ENCODE results near the gene GRIK4. TPM values are rescaled to one million over a fixed set of nuclear protein-coding genes. Genes with fewer than 3 reads are reported as not detected.

Gene GRIK4
- total RNA-seq, 3 donors from 2014 or later (not counting 1 experiment from before 2014, with no cell fraction given): 2.2 to 32.3 (median 21.9) TPM

DNA sequence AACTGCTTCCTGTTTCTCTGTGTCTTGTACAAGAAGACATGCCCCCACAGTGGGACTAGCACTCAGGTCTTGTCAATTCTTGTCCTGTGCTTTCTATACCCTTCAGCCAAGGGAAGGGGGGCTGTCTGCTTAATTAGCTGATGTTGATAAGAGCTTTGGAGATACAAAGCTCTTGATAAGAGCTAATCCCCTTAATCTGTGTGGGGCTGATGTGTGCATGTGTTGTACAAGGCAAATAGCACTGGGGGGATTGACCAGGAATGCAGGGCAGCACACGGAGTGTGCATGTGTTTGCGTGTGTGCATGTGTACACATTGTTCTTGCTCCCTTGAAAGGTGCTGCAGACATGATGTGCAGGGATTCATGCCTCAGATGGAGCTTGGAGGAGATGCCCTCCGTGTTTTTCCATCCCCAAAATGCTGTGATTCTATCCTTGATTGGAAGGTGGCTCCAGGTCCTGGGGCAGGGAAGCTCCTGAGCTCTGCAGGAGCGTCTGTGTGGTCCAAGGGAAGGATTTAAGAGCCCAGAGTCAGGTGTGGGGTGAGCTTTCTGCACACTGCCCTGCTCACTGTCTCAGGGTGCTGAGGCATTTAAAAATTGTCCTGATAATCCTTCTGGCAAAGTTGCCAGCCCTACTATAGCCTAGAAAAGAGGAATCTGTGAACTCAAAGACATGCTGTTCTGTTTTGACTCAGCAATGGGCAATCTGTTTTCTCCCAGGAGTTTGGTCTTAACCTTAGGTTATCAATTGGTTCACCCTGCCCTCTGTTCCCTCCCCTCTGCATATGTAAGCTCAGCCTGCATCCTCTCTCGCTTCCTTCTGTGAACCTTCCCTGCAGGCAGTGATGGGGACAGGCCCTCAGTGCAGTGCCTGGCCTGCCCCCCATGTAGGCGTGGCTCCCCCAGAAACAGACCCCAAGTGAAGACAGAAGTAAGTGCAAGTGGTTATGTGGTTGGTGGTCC is 102.0 kb downstream of the GRIK4 start:
- Mint-ChIP-seq H3K27ac (peak overlapping the region; percentile 73 to 96), H3K9me3 (peaks cover 2 to 8% of the 10 kb centered on the region in 2 donors), H3K27me3 (ENCODE audit: low read depth in 2 of 2) (no peaks in the 10 kb centered on the region), H3K4me3 (no peak overlapping the region), H3K36me3 (peaks cover 7% of the 10 kb centered on the region), H3K4me1 (peaks cover 17 to 32% of the 10 kb centered on the region in 2 donors)
- TF ChIP-seq, protein P1, sequence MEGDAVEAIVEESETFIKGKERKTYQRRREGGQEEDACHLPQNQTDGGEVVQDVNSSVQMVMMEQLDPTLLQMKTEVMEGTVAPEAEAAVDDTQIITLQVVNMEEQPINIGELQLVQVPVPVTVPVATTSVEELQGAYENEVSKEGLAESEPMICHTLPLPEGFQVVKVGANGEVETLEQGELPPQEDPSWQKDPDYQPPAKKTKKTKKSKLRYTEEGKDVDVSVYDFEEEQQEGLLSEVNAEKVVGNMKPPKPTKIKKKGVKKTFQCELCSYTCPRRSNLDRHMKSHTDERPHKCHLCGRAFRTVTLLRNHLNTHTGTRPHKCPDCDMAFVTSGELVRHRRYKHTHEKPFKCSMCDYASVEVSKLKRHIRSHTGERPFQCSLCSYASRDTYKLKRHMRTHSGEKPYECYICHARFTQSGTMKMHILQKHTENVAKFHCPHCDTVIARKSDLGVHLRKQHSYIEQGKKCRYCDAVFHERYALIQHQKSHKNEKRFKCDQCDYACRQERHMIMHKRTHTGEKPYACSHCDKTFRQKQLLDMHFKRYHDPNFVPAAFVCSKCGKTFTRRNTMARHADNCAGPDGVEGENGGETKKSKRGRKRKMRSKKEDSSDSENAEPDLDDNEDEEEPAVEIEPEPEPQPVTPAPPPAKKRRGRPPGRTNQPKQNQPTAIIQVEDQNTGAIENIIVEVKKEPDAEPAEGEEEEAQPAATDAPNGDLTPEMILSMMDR (IDR thresholded peaks at IDR 0.05): no peak
- peak in 1 of 3 donors; percentile 14 for ATAC-seq
- Histone ChIP-seq H3K9me3 (ENCODE audit: control insufficient read depth, insufficient read depth, low read length) (peaks cover 7% of the 10 kb centered on the region), H3K27me3 (ENCODE audit: control insufficient read depth, insufficient read depth, low read length) (no peaks in the 10 kb centered on the region), H3K4me1 (ENCODE audit: control insufficient read depth, insufficient read depth, low read length) (no peaks in the 10 kb centered on the region), H3K27ac (ENCODE audit: low read length) (peak overlapping the region; percentile 69), H3K36me3 (ENCODE audit: control insufficient read depth, insufficient read depth, low read length) (no peaks in the 10 kb centered on the region), H3K4me3 (ENCODE audit: low read length) (no peak overlapping the region)
- DNase-seq: no peak
- 77% methylated on average over 6 of the region's 6 CpGs for WGBS (ENCODE audit: insufficient coverage)
- intact Hi-C loops (cut with micrococcal nuclease): no loop called here

DNA sequence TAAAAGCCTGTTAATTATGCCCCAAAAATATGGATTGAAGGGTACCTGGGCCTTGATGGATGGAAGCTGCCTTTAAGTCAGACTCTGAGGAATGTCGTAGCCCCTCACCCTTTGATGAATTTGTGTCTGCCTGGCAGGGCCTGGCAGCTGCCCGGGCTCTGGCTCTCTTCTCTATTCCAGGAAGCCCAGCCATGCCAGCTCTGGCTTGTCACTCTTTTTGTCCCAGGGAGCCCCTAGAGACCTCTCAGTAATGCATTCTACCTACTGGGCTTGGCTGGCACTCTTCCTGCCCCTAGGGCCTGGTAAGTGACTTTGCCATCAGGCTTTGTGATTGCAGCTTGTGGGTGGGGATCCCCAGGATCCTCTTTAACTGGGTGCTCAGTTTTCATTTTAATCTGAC is 103.8 kb downstream of the GRIK4 start:
- Mint-ChIP-seq H3K4me3 (no peak overlapping the region), H3K9me3 (peaks cover 2 to 8% of the 10 kb centered on the region in 2 donors), H3K27ac (peak overlapping the region in 1 of 2 donors; percentile 47), H3K27me3 (ENCODE audit: low read depth in 2 of 2) (no peaks in the 10 kb centered on the region), H3K36me3 (peaks cover 7% of the 10 kb centered on the region), H3K4me1 (peaks cover 17 to 27% of the 10 kb centered on the region in 2 donors)
- Histone ChIP-seq H3K9me3 (ENCODE audit: control insufficient read depth, insufficient read depth, low read length) (peaks cover 11% of the 10 kb centered on the region), H3K27ac (ENCODE audit: low read length) (no peak overlapping the region), H3K36me3 (ENCODE audit: control insufficient read depth, insufficient read depth, low read length) (no peaks in the 10 kb centered on the region), H3K4me1 (ENCODE audit: control insufficient read depth, insufficient read depth, low read length) (no peaks in the 10 kb centered on the region), H3K27me3 (ENCODE audit: control insufficient read depth, insufficient read depth, low read length) (no peaks in the 10 kb centered on the region), H3K4me3 (ENCODE audit: low read length) (no peak overlapping the region)
- TF ChIP-seq, protein P1 (IDR thresholded peaks at IDR 0.05): no peak
- intact Hi-C loops (cut with micrococcal nuclease): no loop called here
- ATAC-seq: no peak
- no peak for DNase-seq
- 95% methylated on average over 2 of the region's 2 CpGs for WGBS (ENCODE audit: insufficient coverage)

- H3K36me3 ChIP-seq (ENCODE audit: control insufficient read depth, insufficient read depth, low read length): no peaks in the 10 kb centered on the region
- ATAC-seq (no peak), DNase-seq (no peak)
- peak overlapping the region in 1 of 2 donors; percentile 14 for H3K27ac Mint-ChIP-seq
- no peak overlapping the region for H3K4me3 Mint-ChIP-seq
- peaks cover 11% of the 10 kb centered on the region for H3K9me3 ChIP-seq (ENCODE audit: control insufficient read depth, insufficient read depth, low read length)
- no peaks in the 10 kb centered on the region for H3K27me3 Mint-ChIP-seq (ENCODE audit: low read depth in 2 of 2)
- peaks cover 2 to 8% of the 10 kb centered on the region in 2 donors for H3K9me3 Mint-ChIP-seq
- peaks cover 15 to 25% of the 10 kb centered on the region in 2 donors for H3K4me1 Mint-ChIP-seq
- H3K4me1 ChIP-seq (ENCODE audit: control insufficient read depth, insufficient read depth, low read length): peaks cover 4% of the 10 kb centered on the region
- no peaks in the 10 kb centered on the region for H3K27me3 ChIP-seq (ENCODE audit: control insufficient read depth, insufficient read depth, low read length)
- H3K4me3 ChIP-seq (ENCODE audit: low read length): no peak overlapping the region
- H3K27ac ChIP-seq (ENCODE audit: low read length): no peak overlapping the region
- TF ChIP-seq, protein P1 (IDR thresholded peaks at IDR 0.05): no peak
- 91% methylated on average over 5 of the region's 5 CpGs for WGBS (ENCODE audit: insufficient coverage)
- intact Hi-C loops (cut with micrococcal nuclease): no loop called here
- peaks cover 7% of the 10 kb centered on the region for H3K36me3 Mint-ChIP-seq
These were observed 106.9 kb downstream of the GRIK4 start for GRCh38 chr11:120618399-120618798.

Data from natural killer cell (primary cell).